ENCODE results near the gene MAB21L1.
A peak's percentile ranks its signal among the peaks of the same experiment; 100 is the strongest.

MAB21L1 gene

GRCh38 chr13:35479038-35479492, 2.6 kb upstream of the MAB21L1 start:
- Histone ChIP-seq H3K4me2 (ENCODE audit: low read length) (peak overlapping the region; percentile 93), H3K9ac (ENCODE audit: low read depth, low read length) (peak overlapping the region; percentile 94), H3K27me3 (ENCODE audit: control insufficient read depth, insufficient read depth, low read length) (no peaks in the 10 kb centered on the region), H3K9me3 (replicated peaks; ENCODE audit: low read length) (no peaks in the 10 kb centered on the region), H3K4me3 (ENCODE audit: low read length) (peak overlapping the region; percentile 88), H3K36me3 (ENCODE audit: insufficient read depth, low read length) (no peaks in the 10 kb centered on the region), H3K4me1 (ENCODE audit: control insufficient read depth, insufficient read depth, low read length) (peaks cover 21% of the 10 kb centered on the region)

DNA sequence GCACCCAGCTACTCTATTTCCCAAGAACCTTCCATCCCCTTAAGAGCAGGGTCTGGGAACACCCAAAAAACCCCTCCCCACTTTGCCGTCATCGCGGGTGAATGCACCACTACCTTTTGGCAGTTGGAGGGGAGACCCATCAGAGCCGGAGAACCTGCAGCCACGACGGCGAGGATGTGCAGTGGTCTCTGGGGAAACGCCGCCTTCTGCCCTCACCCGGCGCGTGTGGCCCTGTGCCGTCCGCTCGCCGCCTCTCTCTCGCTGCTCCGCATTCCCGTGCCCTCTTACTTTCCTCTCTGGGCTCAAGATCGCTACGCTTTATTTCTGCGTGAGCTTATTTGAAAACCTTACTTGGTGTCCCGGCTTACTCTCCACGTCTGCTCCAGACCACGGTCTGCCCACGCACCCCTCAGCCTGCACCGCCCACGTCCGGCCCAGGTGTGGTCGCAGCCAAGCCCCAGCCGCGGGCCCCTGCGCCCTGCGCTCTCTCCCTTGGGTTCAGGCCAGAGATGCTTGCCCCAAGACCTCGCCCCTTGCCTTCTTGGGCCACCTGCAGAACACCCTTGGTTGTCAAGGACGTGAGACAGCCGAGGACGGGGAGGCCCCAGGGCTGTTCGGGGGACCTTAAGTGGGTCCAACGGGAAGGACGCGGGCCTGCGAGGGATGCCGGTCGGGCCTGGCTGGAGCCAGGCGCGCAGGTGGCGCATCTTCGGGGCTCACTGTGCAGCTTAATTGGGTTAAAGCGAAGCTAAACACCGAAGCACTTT, 2.0 kb upstream of the MAB21L1 start:
- H3K4me3 ChIP-seq (ENCODE audit: low read length) = peak overlapping the region; percentile 88
- H3K9ac ChIP-seq (ENCODE audit: low read depth, low read length) = peak overlapping the region; percentile 94
- H3K4me2 ChIP-seq (ENCODE audit: low read length) = peak overlapping the region; percentile 93
- H3K27me3 ChIP-seq (ENCODE audit: control insufficient read depth, insufficient read depth, low read length) = no peaks in the 10 kb centered on the region
- no peaks in the 10 kb centered on the region for H3K36me3 ChIP-seq (ENCODE audit: insufficient read depth, low read length)
- H3K9me3 ChIP-seq (replicated peaks; ENCODE audit: low read length) = no peaks in the 10 kb centered on the region
- peaks cover 21% of the 10 kb centered on the region for H3K4me1 ChIP-seq (ENCODE audit: control insufficient read depth, insufficient read depth, low read length)

DNA sequence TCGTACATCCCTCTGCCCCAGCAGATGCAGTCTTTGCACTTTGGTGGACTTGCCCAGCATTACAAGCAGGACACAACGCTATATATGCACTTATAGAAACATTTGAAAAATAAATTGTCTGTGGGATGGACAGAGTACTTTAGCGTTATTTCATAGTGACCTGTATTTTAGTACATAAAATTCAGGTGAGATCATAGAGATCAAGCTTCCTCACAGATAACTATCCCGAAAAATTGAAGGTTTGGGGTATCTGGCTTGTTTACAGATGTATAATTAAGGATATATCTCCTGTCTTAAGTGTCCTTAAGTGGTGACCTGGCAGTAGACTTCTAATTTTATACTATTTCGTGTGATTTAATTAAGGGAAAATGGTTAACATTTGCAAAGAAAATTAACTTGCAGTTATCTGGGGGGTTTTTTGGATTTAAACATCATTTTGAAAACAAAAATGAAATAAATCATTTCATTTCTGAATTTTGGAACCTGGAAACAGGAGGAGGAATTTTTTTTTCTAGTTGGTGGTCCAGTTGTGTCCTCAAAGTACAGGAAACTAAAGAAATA, 977 bp upstream of the MAB21L1 start:
- Histone ChIP-seq H3K36me3 (ENCODE audit: insufficient read depth, low read length) (no peaks in the 10 kb centered on the region), H3K9ac (ENCODE audit: low read depth, low read length) (peak overlapping the region; percentile 94), H3K27me3 (ENCODE audit: control insufficient read depth, insufficient read depth, low read length) (no peaks in the 10 kb centered on the region), H3K4me1 (ENCODE audit: control insufficient read depth, insufficient read depth, low read length) (peaks cover 14% of the 10 kb centered on the region), H3K9me3 (replicated peaks; ENCODE audit: low read length) (no peaks in the 10 kb centered on the region), H3K4me3 (ENCODE audit: low read length) (peak overlapping the region; percentile 88), H3K4me2 (ENCODE audit: low read length) (peak overlapping the region; percentile 93)

DNA sequence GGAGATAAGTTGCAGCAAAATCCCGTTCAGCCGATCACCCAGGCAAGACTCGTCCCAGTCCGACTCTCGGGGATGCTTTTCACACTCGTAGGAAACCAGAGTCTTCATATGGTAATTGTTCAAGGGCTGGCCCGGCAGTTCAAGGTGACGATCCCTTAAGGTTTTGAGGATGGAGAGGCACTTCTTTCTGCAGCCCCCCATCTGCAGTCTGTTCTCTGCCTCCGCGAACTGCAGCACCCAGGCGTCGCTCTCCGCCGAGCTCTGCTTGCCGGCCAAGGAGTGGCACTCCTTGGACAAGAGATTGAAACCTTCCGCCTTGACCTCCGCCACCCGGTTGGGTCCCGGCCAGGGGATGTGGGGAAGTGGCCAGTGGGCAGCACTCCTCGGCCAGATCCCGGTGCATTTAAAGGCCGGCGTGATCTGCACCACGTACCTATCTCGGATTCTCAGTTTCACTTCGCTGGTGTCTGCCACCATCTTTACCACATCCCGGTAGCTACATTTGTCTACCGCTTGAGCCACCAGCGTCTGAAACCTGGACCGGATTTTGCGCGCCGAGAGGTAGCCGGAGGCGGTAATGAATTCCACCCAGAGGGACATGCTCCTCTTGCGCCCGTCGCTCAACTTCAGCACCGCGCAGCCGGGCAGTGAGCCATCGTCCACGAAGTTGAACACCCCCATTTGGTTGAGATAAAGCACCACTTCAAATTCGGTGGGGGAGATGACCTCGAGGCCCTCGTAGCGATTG, 1.1 kb downstream of the MAB21L1 start:
- Histone ChIP-seq H3K27me3 (ENCODE audit: control insufficient read depth, insufficient read depth, low read length) (no peaks in the 10 kb centered on the region), H3K9me3 (replicated peaks; ENCODE audit: low read length) (no peaks in the 10 kb centered on the region), H3K36me3 (ENCODE audit: insufficient read depth, low read length) (no peaks in the 10 kb centered on the region), H3K4me1 (ENCODE audit: control insufficient read depth, insufficient read depth, low read length) (peaks cover 14% of the 10 kb centered on the region), H3K4me3 (ENCODE audit: low read length) (peak overlapping the region; percentile 88), H3K9ac (ENCODE audit: low read depth, low read length) (peak overlapping the region; percentile 94), H3K4me2 (ENCODE audit: low read length) (peak overlapping the region; percentile 93)

DNA sequence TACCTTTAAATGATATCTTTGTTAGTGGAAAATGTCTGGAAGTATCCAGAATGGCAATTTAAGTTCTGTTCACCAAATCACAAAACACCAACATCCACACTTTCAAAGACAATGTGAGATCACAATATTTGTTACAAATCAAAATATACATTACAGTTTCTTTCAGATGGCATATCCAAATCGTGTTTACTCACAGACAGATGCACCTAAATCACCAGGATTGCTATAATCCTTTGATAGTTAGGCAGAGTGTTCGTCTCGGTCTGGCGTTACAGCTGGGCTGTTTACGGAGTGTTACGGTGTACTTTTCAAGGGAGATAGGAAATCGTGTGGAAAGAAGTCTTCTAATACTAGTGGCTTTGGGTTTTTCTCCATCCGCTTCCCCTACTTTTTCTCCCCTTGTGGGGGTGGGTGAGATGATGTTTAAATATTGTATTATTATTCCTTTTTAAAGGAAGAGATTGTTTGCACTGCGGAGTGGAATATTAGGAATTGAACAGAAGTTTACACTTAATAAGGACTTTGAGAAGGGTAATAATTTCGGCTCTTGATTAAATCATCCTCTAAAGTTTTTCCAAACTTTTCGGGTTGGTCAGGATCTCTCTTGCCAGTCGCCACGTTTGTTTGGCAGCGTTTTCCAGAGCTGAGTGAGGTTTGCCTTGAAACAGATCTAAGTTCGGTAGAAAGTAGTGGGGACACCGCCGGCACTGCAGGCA, 1.8 kb downstream of the MAB21L1 start:
- Histone ChIP-seq H3K4me3 (ENCODE audit: low read length) (peak overlapping the region; percentile 88), H3K4me1 (ENCODE audit: control insufficient read depth, insufficient read depth, low read length) (peaks cover 17% of the 10 kb centered on the region), H3K4me2 (ENCODE audit: low read length) (peak overlapping the region; percentile 93)

DNA sequence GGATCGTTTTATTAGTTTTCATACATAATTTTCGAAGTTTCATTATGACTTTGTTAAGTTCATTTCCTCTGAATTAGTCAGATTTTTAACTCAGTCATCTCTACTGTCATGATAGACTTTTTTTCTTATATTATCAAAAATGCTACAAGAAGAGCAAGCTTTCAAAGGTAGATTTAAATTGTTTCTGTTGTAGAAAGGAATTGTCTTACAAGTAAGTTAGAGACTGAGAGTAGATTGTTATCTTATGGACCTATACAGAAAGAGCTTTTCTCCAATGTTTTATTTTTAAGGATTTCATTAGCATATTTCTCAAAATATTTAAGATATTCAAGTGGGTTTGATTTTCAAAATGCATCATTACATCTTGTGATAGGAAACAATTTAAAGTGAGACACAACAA, 2.7 kb downstream of the MAB21L1 start:
- H3K27me3 ChIP-seq (ENCODE audit: control insufficient read depth, insufficient read depth, low read length) = no peaks in the 10 kb centered on the region
- peaks cover 22% of the 10 kb centered on the region for H3K4me1 ChIP-seq (ENCODE audit: control insufficient read depth, insufficient read depth, low read length)
- H3K9ac ChIP-seq (ENCODE audit: low read depth, low read length) = peak overlapping the region; percentile 94
- peak overlapping the region; percentile 88 for H3K4me3 ChIP-seq (ENCODE audit: low read length)
- H3K9me3 ChIP-seq (replicated peaks; ENCODE audit: low read length) = no peaks in the 10 kb centered on the region
- no peaks in the 10 kb centered on the region for H3K36me3 ChIP-seq (ENCODE audit: insufficient read depth, low read length)
- peak overlapping the region; percentile 93 for H3K4me2 ChIP-seq (ENCODE audit: low read length)

More for the DNA sequence above, 1.8 kb downstream of the MAB21L1 start:
- Histone ChIP-seq H3K36me3 (ENCODE audit: insufficient read depth, low read length) (no peaks in the 10 kb centered on the region), H3K9me3 (replicated peaks; ENCODE audit: low read length) (no peaks in the 10 kb centered on the region), H3K27me3 (ENCODE audit: control insufficient read depth, insufficient read depth, low read length) (no peaks in the 10 kb centered on the region), H3K9ac (ENCODE audit: low read depth, low read length) (peak overlapping the region; percentile 94)

DNA sequence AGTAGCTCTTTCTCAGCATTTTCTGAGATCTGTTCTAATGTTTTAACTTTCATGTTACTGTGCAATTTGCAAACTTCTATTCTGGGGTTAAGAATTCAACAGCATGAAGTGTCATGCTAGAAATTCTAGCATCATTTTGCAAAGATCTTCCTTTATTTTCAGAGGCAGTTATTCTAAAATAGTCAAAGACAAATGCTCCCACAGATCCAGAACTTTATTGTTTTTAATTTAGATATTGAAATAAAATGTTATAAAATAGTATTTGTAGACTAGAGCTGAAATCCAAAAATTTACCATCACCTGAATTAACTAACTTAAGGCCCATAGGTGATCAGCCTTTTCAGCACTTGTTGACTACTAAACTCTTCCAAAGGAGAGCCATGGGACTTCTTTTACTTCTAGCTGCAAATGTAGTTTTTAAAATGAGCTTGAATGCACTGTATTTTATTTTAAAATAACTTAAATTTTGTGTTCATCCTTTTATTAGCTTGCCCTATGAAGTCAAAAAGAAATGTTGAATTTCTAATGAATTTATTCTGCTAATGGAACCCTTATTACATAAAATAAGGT, 3.2 kb downstream of the MAB21L1 start:
- Histone ChIP-seq H3K4me1 (ENCODE audit: control insufficient read depth, insufficient read depth, low read length) (peaks cover 28% of the 10 kb centered on the region), H3K9me3 (replicated peaks; ENCODE audit: low read length) (no peaks in the 10 kb centered on the region), H3K4me3 (ENCODE audit: low read length) (peak overlapping the region; percentile 88), H3K4me2 (ENCODE audit: low read length) (peak overlapping the region; percentile 93), H3K27me3 (ENCODE audit: control insufficient read depth, insufficient read depth, low read length) (no peaks in the 10 kb centered on the region), H3K36me3 (ENCODE audit: insufficient read depth, low read length) (no peaks in the 10 kb centered on the region), H3K9ac (ENCODE audit: low read depth, low read length) (peak overlapping the region; percentile 94)

- H3K27me3 ChIP-seq (ENCODE audit: control insufficient read depth, insufficient read depth, low read length) = no peaks in the 10 kb centered on the region
- no peaks in the 10 kb centered on the region for H3K36me3 ChIP-seq (ENCODE audit: insufficient read depth, low read length)
- H3K4me3 ChIP-seq (ENCODE audit: low read length) = peak overlapping the region; percentile 88
- no peaks in the 10 kb centered on the region for H3K9me3 ChIP-seq (replicated peaks; ENCODE audit: low read length)
- peak overlapping the region; percentile 94 for H3K9ac ChIP-seq (ENCODE audit: low read depth, low read length)
- H3K4me2 ChIP-seq (ENCODE audit: low read length) = peak overlapping the region; percentile 93
- peaks cover 25% of the 10 kb centered on the region for H3K4me1 ChIP-seq (ENCODE audit: control insufficient read depth, insufficient read depth, low read length)
Observed at GRCh38 chr13:35472323-35472881, 4.1 kb downstream of the MAB21L1 start.

GRCh38 chr13:35471706-35472322, 4.7 kb downstream of the MAB21L1 start:
- peak overlapping the region; percentile 94 for H3K9ac ChIP-seq (ENCODE audit: low read depth, low read length)
- peaks cover 25% of the 10 kb centered on the region for H3K4me1 ChIP-seq (ENCODE audit: control insufficient read depth, insufficient read depth, low read length)
- H3K36me3 ChIP-seq (ENCODE audit: insufficient read depth, low read length) = no peaks in the 10 kb centered on the region
- H3K27me3 ChIP-seq (ENCODE audit: control insufficient read depth, insufficient read depth, low read length) = no peaks in the 10 kb centered on the region
- peak overlapping the region; percentile 88 for H3K4me3 ChIP-seq (ENCODE audit: low read length)
- H3K9me3 ChIP-seq (replicated peaks; ENCODE audit: low read length) = no peaks in the 10 kb centered on the region
- H3K4me2 ChIP-seq (ENCODE audit: low read length) = peak overlapping the region; percentile 93

All from skeletal muscle satellite cell (primary cell).